H9 (cell line): ENCODE results near the gene ZSCAN5C. TPM values are rescaled to one million over a fixed set of nuclear protein-coding genes. Genes with fewer than 3 reads are reported as not detected.
"Not testable (repeated sequence)": the region's sequence is repeated elsewhere in the genome, so short reads cannot be mapped to it uniquely, and the experiment has no call there.

Experiments used
- DNase-seq: peaks from one replicate; pipeline ENCODE4 v3.0.0-alpha.2; 2017
- H2AFZ ChIP-seq: one replicate; pipeline ENCODE4 v1.6.1; 2013; ENCODE audit warnings: mild to moderate bottlenecking, low read length, control low read depth, moderate library complexity
- H2AK5ac ChIP-seq: 2 replicates; pipeline ENCODE4 v1.6.1; 2013; ENCODE audit warnings: low read length, control low read depth, mixed read lengths; ENCODE audit not compliant: insufficient read length
- H2BK120ac ChIP-seq: one replicate; pipeline ENCODE4 v1.6.1; 2013; ENCODE audit warnings: low read depth, mild to moderate bottlenecking, low read length, control low read depth, inconsistent platforms; ENCODE audit not compliant: poor library complexity, severe bottlenecking
- H2BK12ac ChIP-seq: 2 replicates; pipeline ENCODE4 v1.6.1; 2013; ENCODE audit warnings: low read length, control low read depth, mixed read lengths, low read depth; ENCODE audit not compliant: insufficient read length
- H2BK15ac ChIP-seq: 2 replicates; pipeline ENCODE4 v1.6.1; 2013; ENCODE audit warnings: low read depth, low read length, control low read depth
- H2BK20ac ChIP-seq: one replicate; pipeline ENCODE4 v1.6.1; 2013; ENCODE audit warnings: low read depth, mild to moderate bottlenecking, low read length, control low read depth, inconsistent platforms; ENCODE audit not compliant: poor library complexity, severe bottlenecking
- H2BK5ac ChIP-seq: 2 replicates; pipeline ENCODE4 v1.6.1; 2013; ENCODE audit warnings: low read length, control low read depth, mixed read lengths; ENCODE audit not compliant: insufficient read length
- H3K14ac ChIP-seq: 2 replicates; pipeline ENCODE4 v1.6.1; 2013; ENCODE audit warnings: low read length, control low read depth; ENCODE audit not compliant: insufficient read depth
- H3K18ac ChIP-seq: 2 replicates; pipeline ENCODE4 v1.6.1; 2013; ENCODE audit warnings: low read depth, mild to moderate bottlenecking, mixed read lengths, low read length, control low read depth; ENCODE audit not compliant: insufficient read length
- H3K23ac ChIP-seq: 2 replicates; pipeline ENCODE4 v1.6.1; 2013; ENCODE audit warnings: low read length, control low read depth, mixed read lengths, low read depth; ENCODE audit not compliant: insufficient read length
- H3K23me2 ChIP-seq: 2 replicates; pipeline ENCODE4 v1.6.1; 2013; ENCODE audit warnings: low read depth, mild to moderate bottlenecking, mixed read lengths, low read length, control low read depth; ENCODE audit not compliant: insufficient read length, poor library complexity, severe bottlenecking
- H3K27ac ChIP-seq: 2 replicates; pipeline ENCODE4 v1.5.1; 2013; ENCODE audit warnings: low read length, control low read depth, mixed read lengths, low read depth; ENCODE audit not compliant: insufficient read length
- H3K27me3 ChIP-seq: 2 replicates; pipeline ENCODE4 v1.6.1; 2013; ENCODE audit warnings: low read length, control low read depth, inconsistent platforms; ENCODE audit not compliant: insufficient read depth
- H3K4ac ChIP-seq: 2 replicates; pipeline ENCODE4 v1.6.1; 2013; ENCODE audit warnings: low read depth, mild to moderate bottlenecking, control low read depth, inconsistent platforms, low read length, moderate library complexity
- H3K4me1 ChIP-seq: 2 replicates; pipeline ENCODE4 v1.6.1; 2013; ENCODE audit warnings: low read length, control low read depth, inconsistent platforms; ENCODE audit not compliant: insufficient read depth
- H3K4me2 ChIP-seq: 2 replicates; pipeline ENCODE4 v1.6.1; 2013; ENCODE audit warnings: low read length, control low read depth, mixed read lengths; ENCODE audit not compliant: insufficient read length, insufficient read depth
- H3K56ac ChIP-seq: 2 replicates; pipeline ENCODE4 v1.6.1; 2013; ENCODE audit warnings: low read depth, mild to moderate bottlenecking, mixed read lengths, low read length, control low read depth; ENCODE audit not compliant: insufficient read length
- H3K79me1 ChIP-seq: 2 replicates; pipeline ENCODE4 v1.6.1; 2013; ENCODE audit warnings: low read depth, mild to moderate bottlenecking, moderate library complexity, low read length, control low read depth, inconsistent platforms; ENCODE audit not compliant: insufficient read depth, poor library complexity, severe bottlenecking
- H3K79me2 ChIP-seq: 2 replicates; pipeline ENCODE4 v1.6.1; 2013; ENCODE audit warnings: low read length, control low read depth, inconsistent platforms; ENCODE audit not compliant: insufficient read depth
- H3K9ac ChIP-seq: 2 replicates; pipeline ENCODE4 v1.6.1; 2013; ENCODE audit warnings: low read length, control low read depth, mixed read lengths; ENCODE audit not compliant: insufficient read length; ENCODE audit errors: extremely low read depth
- H3K9me3 ChIP-seq: one replicate; pipeline ENCODE4 v1.6.1; 2013; ENCODE audit warnings: low read depth, low read length, inconsistent platforms; ENCODE audit not compliant: control insufficient read depth
- H3T11ph ChIP-seq: one replicate; pipeline ENCODE4 v1.6.1; 2013; ENCODE audit warnings: mild to moderate bottlenecking, low read length, control low read depth, inconsistent platforms
- H4K20me1 ChIP-seq: one replicate; pipeline ENCODE4 v1.6.1; 2013; ENCODE audit not compliant: control insufficient read depth, insufficient read length, insufficient read depth
- H4K5ac ChIP-seq: 2 replicates; pipeline ENCODE4 v1.6.1; 2013; ENCODE audit warnings: low read depth, mild to moderate bottlenecking, mixed read lengths, low read length, control low read depth; ENCODE audit not compliant: insufficient read length
- H4K8ac ChIP-seq: replicated peaks from 2 replicates; pipeline ENCODE4 v1.6.1; 2013; ENCODE audit warnings: low read length, control low read depth, mixed read lengths, low read depth; ENCODE audit not compliant: insufficient read length
- H4K91ac ChIP-seq: 2 replicates; pipeline ENCODE4 v1.6.1; 2013; ENCODE audit warnings: low read depth, mild to moderate bottlenecking, moderate library complexity, mixed read lengths, low read length, control low read depth; ENCODE audit not compliant: insufficient read length
- H3K27ac Mint-ChIP-seq, 3 experiments: 2 replicates in 2 of 3; 3 replicates in 1 of 3; pipeline ENCODE4 v1.8.0; 2020 to 2021; ENCODE audit warnings: mixed read lengths in 3 of 3, mild to moderate bottlenecking in 1 of 3, moderate library complexity in 1 of 3
- H3K27me3 Mint-ChIP-seq: 2 replicates; pipeline ENCODE4 v1.8.0; 2021; ENCODE audit warnings: low read depth, mild to moderate bottlenecking, moderate library complexity, mixed read lengths
- H3K36me3 Mint-ChIP-seq, 3 experiments: 2 replicates in 2 of 3; 3 replicates in 1 of 3; pipeline ENCODE4 v1.8.0; 2020 to 2021; ENCODE audit warnings: low read depth in 3 of 3, mixed read lengths in 3 of 3; ENCODE audit not compliant: insufficient read depth in 1 of 3
- H3K4me1 Mint-ChIP-seq, 2 experiments: 2 replicates each; pipeline ENCODE4 v1.8.0; 2020; ENCODE audit warnings: mixed read lengths in 2 of 2
- H3K4me3 Mint-ChIP-seq, 2 experiments: 2 replicates in 1 of 2; 3 replicates in 1 of 2; pipeline ENCODE4 v1.8.0; 2020 to 2021; ENCODE audit warnings: mild to moderate bottlenecking in 2 of 2, mixed read lengths in 2 of 2, moderate library complexity in 1 of 2
- H3K9me3 Mint-ChIP-seq, 2 experiments: 2 replicates in 1 of 2; 3 replicates in 1 of 2; pipeline ENCODE4 v1.8.0; 2020; ENCODE audit warnings: mild to moderate bottlenecking in 2 of 2, mixed read lengths in 2 of 2, moderate library complexity in 1 of 2
- WGBS: extraction: QIAGEN DNeasy Blood & Tissue Kit; methylation state at CpG from one replicate; pipeline ENCODE4 v1.1.7; 2013; ENCODE audit warnings: missing lambda C conversion rate, low lambda C conversion rate, mixed read lengths; ENCODE audit not compliant: insufficient read length; ENCODE audit errors: extremely low coverage; 5-methylcytosine and 5-hydroxymethylcytosine counted together
- total RNA-seq: library from RNA; stranded (reverse); gene quantifications from 2 replicates; pipeline ENCODE4 v1.2.1, GENCODE V29; 2021
- TF ChIP-seq, protein P1 (sequence below): fragments of 200-600 bp; sonication (generic); conservative IDR thresholded peaks from 3 replicates; pipeline ENCODE4 v1.8.0; 2021; ENCODE audit warnings: antibody characterized with exemption, mild to moderate bottlenecking

The ZSCAN5C gene
- total RNA-seq, 1 experiment from 2014 or later: not detected

- H3K23me2 ChIP-seq, H3K4me1 ChIP-seq, H2BK20ac ChIP-seq, H3K14ac ChIP-seq, H3K23ac ChIP-seq, H2AFZ ChIP-seq, H3K4ac ChIP-seq, H2BK15ac ChIP-seq, H2BK5ac ChIP-seq, H3K27ac ChIP-seq, H3T11ph ChIP-seq, H4K8ac ChIP-seq, DNase-seq, H3K27me3 ChIP-seq, H4K91ac ChIP-seq, H3K4me1 Mint-ChIP-seq, H3K18ac ChIP-seq, H4K20me1 ChIP-seq, H4K5ac ChIP-seq, H3K9me3 ChIP-seq, H2BK120ac ChIP-seq, H3K4me3 Mint-ChIP-seq, H2BK12ac ChIP-seq, H3K79me1 ChIP-seq, H3K56ac ChIP-seq, H3K36me3 Mint-ChIP-seq, H3K9ac ChIP-seq, H3K79me2 ChIP-seq, H3K27ac Mint-ChIP-seq, H3K4me2 ChIP-seq, H2AK5ac ChIP-seq: not testable (repeated sequence)
- H3K27me3 Mint-ChIP-seq: peaks cover 20% of the 10 kb centered on the region
- TF ChIP-seq, protein P1, sequence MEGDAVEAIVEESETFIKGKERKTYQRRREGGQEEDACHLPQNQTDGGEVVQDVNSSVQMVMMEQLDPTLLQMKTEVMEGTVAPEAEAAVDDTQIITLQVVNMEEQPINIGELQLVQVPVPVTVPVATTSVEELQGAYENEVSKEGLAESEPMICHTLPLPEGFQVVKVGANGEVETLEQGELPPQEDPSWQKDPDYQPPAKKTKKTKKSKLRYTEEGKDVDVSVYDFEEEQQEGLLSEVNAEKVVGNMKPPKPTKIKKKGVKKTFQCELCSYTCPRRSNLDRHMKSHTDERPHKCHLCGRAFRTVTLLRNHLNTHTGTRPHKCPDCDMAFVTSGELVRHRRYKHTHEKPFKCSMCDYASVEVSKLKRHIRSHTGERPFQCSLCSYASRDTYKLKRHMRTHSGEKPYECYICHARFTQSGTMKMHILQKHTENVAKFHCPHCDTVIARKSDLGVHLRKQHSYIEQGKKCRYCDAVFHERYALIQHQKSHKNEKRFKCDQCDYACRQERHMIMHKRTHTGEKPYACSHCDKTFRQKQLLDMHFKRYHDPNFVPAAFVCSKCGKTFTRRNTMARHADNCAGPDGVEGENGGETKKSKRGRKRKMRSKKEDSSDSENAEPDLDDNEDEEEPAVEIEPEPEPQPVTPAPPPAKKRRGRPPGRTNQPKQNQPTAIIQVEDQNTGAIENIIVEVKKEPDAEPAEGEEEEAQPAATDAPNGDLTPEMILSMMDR: peak; percentile 55
- WGBS: no CpG with 5 or more reads among the region's 4 CpGs
- peaks cover 0 to 63% of the 10 kb centered on the region in 2 experiments; a peak in 3 of 5 replicates for H3K9me3 Mint-ChIP-seq
Measured at GRCh38 chr19:56245764-56246163, 43.7 kb downstream of the ZSCAN5C start.

- WGBS: no CpG with 5 or more reads among the region's 8 CpGs
- not testable (repeated sequence) for H4K91ac ChIP-seq, H2BK15ac ChIP-seq, H3K4me1 Mint-ChIP-seq, DNase-seq, H2BK12ac ChIP-seq, H3K14ac ChIP-seq, H2BK5ac ChIP-seq, H3K4ac ChIP-seq, H2AK5ac ChIP-seq, H3K9me3 ChIP-seq, H3T11ph ChIP-seq, H3K23ac ChIP-seq, H3K79me2 ChIP-seq, H3K56ac ChIP-seq, H3K27me3 ChIP-seq, H4K20me1 ChIP-seq, H3K36me3 Mint-ChIP-seq, H3K27ac Mint-ChIP-seq, H3K9ac ChIP-seq, H2BK120ac ChIP-seq, H3K27ac ChIP-seq, H4K8ac ChIP-seq, H2BK20ac ChIP-seq, H3K4me1 ChIP-seq, H2AFZ ChIP-seq, H3K18ac ChIP-seq, H3K4me3 Mint-ChIP-seq, H3K23me2 ChIP-seq, H3K4me2 ChIP-seq, H4K5ac ChIP-seq, H3K79me1 ChIP-seq
- Mint-ChIP-seq H3K27me3 (peaks cover 33% of the 10 kb centered on the region), H3K9me3 (peaks cover 13 to 60% of the 10 kb centered on the region in 2 experiments)
Measured at GRCh38 chr19:56248736-56249338, 46.8 kb downstream of the ZSCAN5C start.
